Dendritic cell treated with granulocyte-macrophage colony-stimulating factor and Interleukin-4, amounts not matched to agents 40 ng/mL and 50 ng/mL, for 4 days (primary cell): ENCODE measurements around the gene MPRIP.

Experiments
- H3K27ac Mint-ChIP-seq: one replicate; pipeline ENCODE4 v1.8.0; 2022; ENCODE audit warnings: mild to moderate bottlenecking, mixed read lengths
- H3K27me3 Mint-ChIP-seq: one replicate; pipeline ENCODE4 v1.8.0; 2022; ENCODE audit warnings: mild to moderate bottlenecking, mixed read lengths
- H3K36me3 Mint-ChIP-seq: one replicate; pipeline ENCODE4 v1.8.0; 2022; ENCODE audit warnings: low read depth, mixed read lengths
- H3K4me1 Mint-ChIP-seq: one replicate; pipeline ENCODE4 v1.8.0; 2022; ENCODE audit warnings: low read depth, mixed read lengths
- H3K4me3 Mint-ChIP-seq: one replicate; pipeline ENCODE4 v1.8.0; 2022; ENCODE audit warnings: mild to moderate bottlenecking, moderate library complexity, mixed read lengths
- H3K9me3 Mint-ChIP-seq: one replicate; pipeline ENCODE4 v1.8.0; 2022; ENCODE audit warnings: mixed read lengths
- intact Hi-C: fragments of 100-400 bp; cut with micrococcal nuclease; formaldehyde crosslinking; loops from one replicate; pipeline ENCODE4 v1.15.0; 2022

The MPRIP gene

DNA sequence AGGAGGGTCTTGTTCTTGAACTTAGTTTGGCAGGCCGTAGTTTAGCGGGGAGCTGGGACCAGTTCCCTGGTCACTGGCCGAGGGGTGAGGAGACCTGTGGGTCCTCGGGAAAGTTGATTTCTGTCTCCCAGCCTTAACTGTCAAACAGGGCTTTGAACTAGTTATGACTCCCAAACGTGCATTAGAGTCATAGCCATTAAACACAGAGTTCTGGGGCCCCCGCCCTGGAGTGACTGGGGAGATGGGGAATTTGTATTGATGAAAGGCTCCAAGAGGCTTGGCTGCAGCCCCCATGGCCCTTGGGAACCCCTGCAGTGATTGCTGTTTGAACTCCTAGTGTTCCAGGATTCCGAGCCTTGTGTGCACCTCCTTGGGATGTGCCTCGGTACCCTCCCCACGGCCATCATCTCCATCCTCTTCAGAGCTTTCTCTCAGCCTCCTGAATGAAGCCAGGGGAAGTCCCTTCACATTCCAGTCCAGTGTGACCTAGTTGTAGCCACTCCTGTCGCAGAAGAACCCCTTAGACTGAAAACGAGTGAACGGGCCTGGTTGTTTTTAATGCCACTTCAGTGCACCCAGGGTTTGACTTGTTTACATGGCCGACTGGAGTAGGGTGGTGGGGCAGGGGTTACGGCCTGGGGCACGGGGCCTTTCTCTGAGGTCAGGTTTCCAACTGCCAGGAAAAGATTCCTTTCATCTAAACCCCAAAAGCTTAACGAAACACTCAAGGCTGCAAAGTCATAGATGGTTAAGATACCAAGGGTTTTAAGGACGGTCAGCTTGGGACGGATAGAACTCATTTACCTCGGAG is 1.4 kb downstream of the MPRIP start:
- H3K9me3 Mint-ChIP-seq, result no peaks in the 10 kb centered on the region
- intact Hi-C loops, result no loop called here
- H3K27me3 Mint-ChIP-seq, result peaks cover 37% of the 10 kb centered on the region
- peaks cover 59% of the 10 kb centered on the region for H3K4me1 Mint-ChIP-seq
- H3K36me3 Mint-ChIP-seq, result no peaks in the 10 kb centered on the region
- H3K27ac Mint-ChIP-seq, result peak overlapping the region; percentile 70
- peak overlapping the region; percentile 79 for H3K4me3 Mint-ChIP-seq

DNA sequence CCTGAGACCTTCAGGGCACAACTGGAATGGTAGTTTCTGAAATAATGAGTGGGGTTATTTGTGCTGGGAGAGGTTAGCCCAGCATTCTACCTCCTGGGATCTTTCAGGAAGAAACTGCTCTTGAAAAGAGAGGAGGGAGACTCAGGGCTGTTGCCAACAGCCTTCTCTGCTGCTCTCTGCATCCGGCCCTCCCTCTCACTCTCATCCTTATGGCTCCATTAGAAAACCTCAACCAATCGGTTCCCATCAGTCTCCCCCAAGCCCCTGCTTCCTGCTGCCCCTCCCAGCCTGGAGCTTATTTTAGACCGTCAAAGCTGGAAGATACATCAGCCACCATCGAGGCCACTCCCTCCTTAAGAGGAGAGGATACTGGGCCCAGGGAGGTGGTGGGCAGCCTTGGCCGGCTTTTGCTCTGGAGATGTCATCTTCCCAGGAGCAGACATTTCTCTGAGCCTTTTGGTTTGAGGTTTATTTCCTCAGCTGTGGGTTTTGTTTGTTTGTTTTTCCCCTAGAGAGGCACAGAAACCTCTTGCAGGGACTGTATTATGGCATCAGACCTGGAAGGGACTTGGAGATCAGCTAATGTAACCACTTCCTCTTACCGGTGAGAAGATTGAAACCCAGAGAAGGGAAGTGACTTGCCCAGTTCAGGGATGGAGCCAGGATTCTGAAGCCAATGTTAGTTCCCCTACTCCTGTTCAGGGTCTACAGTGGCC is 2.7 kb downstream of the MPRIP start:
- no peaks in the 10 kb centered on the region for H3K36me3 Mint-ChIP-seq
- peak overlapping the region; percentile 14 for H3K27ac Mint-ChIP-seq
- peaks cover 59% of the 10 kb centered on the region for H3K4me1 Mint-ChIP-seq
- intact Hi-C loops, result no loop called here
- H3K9me3 Mint-ChIP-seq, result no peaks in the 10 kb centered on the region
- peak overlapping the region; percentile 21 for H3K4me3 Mint-ChIP-seq
- peaks cover 30% of the 10 kb centered on the region for H3K27me3 Mint-ChIP-seq

DNA sequence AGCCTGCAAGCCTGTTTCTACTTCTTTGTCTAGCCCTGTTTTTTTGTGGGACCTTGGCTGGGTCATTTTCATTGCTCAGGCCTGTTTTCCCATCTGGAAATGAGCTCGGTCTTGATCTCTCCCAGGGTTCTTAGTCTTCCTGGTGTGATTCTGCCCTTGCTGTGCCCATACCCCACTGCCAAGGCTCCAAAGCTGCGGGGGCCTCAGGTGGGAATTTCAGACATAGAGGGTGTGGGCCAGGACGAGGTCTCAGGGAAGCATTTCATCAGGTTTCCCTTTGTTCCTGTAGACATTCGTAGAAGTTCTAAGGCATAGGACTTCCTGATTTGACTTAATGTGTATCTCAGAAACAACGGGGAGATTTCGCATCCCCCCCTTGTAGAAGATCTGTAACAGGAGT is 5.8 kb downstream of the MPRIP start:
- no peak overlapping the region for H3K4me3 Mint-ChIP-seq
- no peaks in the 10 kb centered on the region for H3K36me3 Mint-ChIP-seq
- no peak overlapping the region for H3K27ac Mint-ChIP-seq
- H3K4me1 Mint-ChIP-seq, result peaks cover 75% of the 10 kb centered on the region
- no peaks in the 10 kb centered on the region for H3K9me3 Mint-ChIP-seq
- H3K27me3 Mint-ChIP-seq, result peaks cover 25% of the 10 kb centered on the region
- intact Hi-C loops, result no loop called here

DNA sequence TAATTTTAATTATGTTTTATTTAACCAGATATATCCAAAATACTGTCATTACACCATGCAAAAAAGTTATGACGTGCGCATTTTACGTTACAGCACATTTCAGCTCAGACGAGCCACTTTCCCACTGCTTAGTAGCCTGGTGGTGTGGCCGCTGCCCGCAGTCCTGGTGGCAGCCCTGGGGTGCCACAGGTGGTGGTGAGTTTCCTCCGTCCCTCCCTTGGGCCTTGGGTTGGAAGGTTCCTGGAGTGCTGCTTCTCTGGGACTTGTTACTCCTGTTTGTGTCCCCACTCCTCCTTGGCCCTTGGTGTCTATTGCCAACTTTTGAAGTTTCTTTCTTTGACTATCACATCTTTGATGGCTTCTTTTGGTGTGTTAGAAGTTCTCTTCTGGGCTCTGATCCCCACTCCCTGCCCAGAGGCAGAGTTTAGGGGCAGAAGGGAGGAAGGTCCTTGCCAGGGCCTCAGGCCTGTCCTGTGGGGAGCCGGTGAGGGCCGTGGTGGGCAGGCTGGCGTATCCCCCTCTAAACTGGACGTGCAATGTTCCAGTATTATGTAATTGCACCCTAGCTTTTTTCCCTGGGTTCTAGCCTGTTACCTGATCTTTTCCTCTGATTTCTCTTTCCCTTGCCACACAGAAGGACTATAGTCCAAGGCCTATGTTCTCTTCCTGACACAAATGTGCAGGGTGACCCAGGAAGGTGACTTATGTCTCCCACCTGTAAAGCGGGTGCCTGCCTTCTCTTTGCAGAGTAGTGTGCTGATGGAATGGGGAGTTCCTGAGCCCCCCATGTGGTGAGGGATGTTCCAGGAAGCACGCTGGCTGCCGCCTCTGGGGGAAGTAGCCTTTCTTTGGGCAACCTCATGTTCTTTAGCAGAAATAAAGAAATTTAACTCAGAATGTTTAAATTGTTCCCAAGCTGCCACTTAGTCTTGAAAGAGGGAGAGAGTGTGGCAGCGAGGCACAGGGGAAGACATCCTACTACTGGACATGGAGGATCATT is 8.4 kb downstream of the MPRIP start:
- intact Hi-C loops, result no loop called here
- Mint-ChIP-seq H3K4me1 (peaks cover 72% of the 10 kb centered on the region), H3K27ac (peak overlapping the region; percentile 30), H3K36me3 (no peaks in the 10 kb centered on the region), H3K27me3 (peaks cover 16% of the 10 kb centered on the region), H3K4me3 (no peak overlapping the region), H3K9me3 (no peaks in the 10 kb centered on the region)

DNA sequence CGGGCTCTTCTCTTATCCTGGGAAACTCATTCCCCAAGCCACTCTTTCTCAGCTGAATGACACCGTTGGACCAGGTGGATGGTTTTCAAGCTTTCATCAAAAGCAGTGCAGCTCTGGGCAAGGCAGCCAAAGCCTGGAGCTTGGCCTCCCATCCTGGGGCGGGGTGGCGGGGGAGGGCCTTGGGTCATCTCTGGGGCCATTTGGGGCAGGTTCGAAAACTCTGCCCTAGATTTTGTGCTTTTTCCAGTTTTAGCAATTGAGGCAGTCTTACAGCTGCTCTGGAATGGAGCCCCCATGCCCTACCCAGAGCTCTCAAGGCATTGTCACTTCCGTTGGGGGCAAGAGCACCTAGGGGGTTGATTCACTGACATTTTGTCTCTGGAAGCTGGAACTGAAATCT is 9.1 kb downstream of the MPRIP start:
- no peaks in the 10 kb centered on the region for H3K36me3 Mint-ChIP-seq

DNA sequence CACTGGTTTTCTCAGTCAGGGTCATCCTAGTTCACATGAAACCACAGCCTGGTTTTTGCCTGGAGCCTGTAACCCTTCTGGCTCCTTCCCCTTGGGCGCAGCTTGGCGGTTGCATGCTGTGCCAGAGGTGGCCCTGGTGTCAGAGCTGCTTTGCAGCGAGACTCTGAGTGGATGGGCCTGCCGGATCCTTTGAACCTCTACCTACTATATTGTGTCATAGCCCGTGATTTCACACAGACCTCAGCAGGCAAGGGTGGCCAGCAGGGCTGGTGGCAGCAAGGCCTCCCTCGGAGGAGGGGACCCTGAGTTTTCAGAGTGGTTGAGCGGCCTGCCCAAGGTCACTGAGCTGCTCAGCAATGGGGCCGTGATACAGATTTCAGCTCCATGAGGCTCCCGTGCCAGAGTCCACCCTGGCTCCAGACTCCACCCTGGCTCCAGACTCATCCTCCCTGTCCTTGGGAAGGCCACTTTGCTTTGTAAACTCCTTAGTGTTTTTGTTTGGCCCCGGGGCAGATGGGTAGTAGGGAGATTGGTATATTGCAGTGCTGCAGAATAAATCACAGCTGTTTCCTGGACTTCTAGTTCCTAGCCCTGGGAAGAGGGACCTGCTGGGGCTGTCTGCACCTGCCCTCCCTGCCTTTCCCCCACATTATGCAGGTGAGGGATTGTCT is 9.7 kb downstream of the MPRIP start:
- no peak overlapping the region for H3K4me3 Mint-ChIP-seq
- H3K4me1 Mint-ChIP-seq, result peaks cover 78% of the 10 kb centered on the region
- intact Hi-C loops, result no loop called here
- no peaks in the 10 kb centered on the region for H3K36me3 Mint-ChIP-seq
- peaks cover 16% of the 10 kb centered on the region for H3K27me3 Mint-ChIP-seq
- peak overlapping the region; percentile 68 for H3K27ac Mint-ChIP-seq
- no peaks in the 10 kb centered on the region for H3K9me3 Mint-ChIP-seq

More for the DNA sequence above, 9.1 kb downstream of the MPRIP start:
- H3K9me3 Mint-ChIP-seq, result no peaks in the 10 kb centered on the region
- peaks cover 73% of the 10 kb centered on the region for H3K4me1 Mint-ChIP-seq
- peaks cover 16% of the 10 kb centered on the region for H3K27me3 Mint-ChIP-seq
- H3K27ac Mint-ChIP-seq, result peak overlapping the region; percentile 68
- no peak overlapping the region for H3K4me3 Mint-ChIP-seq
- intact Hi-C loops, result no loop called here

DNA sequence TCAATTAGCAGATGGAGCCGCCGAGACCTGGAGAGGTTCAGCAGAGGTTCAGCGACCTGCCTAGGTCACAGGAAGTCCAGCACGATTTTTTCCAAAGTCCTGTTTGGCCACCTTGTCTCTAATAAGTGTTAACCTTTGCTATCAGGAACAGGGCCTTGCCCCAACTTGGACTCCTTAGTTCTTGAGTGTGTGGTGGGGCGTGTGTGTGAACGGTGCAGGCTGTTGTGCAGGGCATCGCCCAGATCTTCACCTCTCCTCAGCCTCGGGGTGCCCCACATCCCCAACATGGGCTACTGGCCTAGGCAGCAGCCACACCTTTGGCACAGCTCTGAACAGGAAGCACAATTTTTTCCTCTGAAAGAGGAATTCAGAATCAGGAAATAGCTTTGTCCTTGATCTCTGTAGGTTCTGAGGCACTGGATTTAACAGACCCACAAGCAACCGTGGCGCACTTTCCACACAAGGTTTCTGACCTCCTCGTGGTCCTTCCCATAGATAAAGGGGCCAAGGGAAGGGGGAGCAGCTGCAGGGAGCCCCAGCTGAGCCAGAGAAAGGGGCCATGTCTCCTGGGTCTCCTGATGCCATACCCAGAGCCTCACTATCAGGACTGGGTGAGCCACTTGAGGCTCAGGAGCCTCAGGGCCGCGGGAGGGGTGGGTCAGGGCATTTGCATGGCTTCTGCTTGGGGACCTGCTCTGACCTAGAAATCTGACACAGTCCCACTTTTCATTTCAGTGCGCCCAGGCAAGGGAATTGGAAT is 10.4 kb downstream of the MPRIP start:
- Mint-ChIP-seq H3K4me3 (peak overlapping the region; percentile 60), H3K9me3 (no peaks in the 10 kb centered on the region), H3K27ac (peak overlapping the region; percentile 68), H3K36me3 (peaks cover under 1% of the 10 kb centered on the region), H3K27me3 (peaks cover 13% of the 10 kb centered on the region), H3K4me1 (peaks cover 78% of the 10 kb centered on the region)
- intact Hi-C loops, result no loop called here

DNA sequence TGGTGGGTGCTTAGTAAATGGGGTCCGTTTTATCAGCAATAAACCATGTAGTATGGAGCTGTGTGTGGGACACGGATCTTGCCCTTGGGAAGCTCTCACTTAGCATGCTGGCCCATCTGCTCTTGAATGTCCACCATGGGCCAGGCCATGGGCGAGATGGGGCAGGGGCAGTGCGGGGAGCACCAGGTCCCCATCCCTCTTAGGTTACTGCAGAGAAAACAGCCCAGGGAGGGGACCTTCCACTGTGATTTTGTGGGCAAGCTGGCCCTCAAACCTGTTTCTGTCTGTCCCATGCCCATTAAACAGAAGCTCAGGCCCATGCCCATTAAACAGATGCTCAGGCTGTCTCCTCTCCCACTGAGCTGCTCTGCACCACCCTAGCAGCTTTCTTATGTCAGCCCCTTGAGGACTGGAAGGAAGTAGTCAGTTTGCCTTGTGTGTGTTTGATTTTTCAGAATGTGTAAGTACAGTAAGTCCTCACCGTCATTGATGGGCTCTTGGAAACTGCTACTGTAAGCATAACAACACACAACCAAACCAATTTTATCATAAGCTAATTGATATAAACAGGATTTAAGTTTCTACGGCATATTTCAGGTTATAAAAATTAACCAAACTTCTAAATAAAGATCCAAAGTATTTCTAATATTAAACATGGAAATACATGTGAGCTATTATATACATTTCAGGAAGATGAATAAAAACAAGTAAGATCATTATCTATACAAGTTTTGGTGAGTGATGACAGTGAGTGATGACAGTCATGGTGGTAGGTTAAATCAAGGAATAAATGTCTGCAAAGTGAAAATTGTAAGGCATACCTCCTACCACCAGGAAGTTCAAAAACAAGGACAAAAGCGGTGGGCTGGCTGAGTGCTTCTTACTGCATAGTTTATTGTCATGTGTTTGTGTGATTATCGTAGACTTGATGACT is 11.5 kb downstream of the MPRIP start:
- Mint-ChIP-seq H3K4me1 (peaks cover 72% of the 10 kb centered on the region), H3K4me3 (no peak overlapping the region), H3K36me3 (peaks cover 11% of the 10 kb centered on the region)

DNA sequence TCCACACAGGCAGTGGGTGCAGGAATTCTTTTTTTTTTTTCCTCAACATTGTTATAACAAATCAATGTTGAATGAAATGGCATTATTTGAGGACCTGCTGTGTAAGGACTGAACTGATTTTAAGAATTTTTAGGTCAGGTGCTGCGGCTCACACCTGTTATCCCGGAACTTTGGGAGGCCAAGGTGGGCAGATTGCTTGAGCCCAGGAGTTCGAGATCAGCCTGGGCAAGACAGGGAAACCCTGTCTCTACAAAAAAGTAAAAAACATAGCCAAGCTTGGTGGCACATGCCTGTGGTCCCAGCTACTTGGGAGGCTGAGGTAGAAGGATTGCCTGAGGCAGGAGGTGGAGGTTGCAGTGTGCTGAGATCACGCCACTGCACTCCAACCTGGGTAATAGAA is 12.4 kb downstream of the MPRIP start:
- H3K27me3 Mint-ChIP-seq, result peaks cover 8% of the 10 kb centered on the region
- H3K36me3 Mint-ChIP-seq, result peaks cover 13% of the 10 kb centered on the region
- intact Hi-C loops, result no loop called here
- H3K27ac Mint-ChIP-seq, result no peak overlapping the region
- H3K4me1 Mint-ChIP-seq, result peaks cover 76% of the 10 kb centered on the region
- H3K9me3 Mint-ChIP-seq, result no peaks in the 10 kb centered on the region
- H3K4me3 Mint-ChIP-seq, result no peak overlapping the region

More for the DNA sequence above, 11.5 kb downstream of the MPRIP start:
- no peaks in the 10 kb centered on the region for H3K9me3 Mint-ChIP-seq
- H3K27me3 Mint-ChIP-seq, result peaks cover 8% of the 10 kb centered on the region
- intact Hi-C loops, result no loop called here
- H3K27ac Mint-ChIP-seq, result peak overlapping the region; percentile 68

DNA sequence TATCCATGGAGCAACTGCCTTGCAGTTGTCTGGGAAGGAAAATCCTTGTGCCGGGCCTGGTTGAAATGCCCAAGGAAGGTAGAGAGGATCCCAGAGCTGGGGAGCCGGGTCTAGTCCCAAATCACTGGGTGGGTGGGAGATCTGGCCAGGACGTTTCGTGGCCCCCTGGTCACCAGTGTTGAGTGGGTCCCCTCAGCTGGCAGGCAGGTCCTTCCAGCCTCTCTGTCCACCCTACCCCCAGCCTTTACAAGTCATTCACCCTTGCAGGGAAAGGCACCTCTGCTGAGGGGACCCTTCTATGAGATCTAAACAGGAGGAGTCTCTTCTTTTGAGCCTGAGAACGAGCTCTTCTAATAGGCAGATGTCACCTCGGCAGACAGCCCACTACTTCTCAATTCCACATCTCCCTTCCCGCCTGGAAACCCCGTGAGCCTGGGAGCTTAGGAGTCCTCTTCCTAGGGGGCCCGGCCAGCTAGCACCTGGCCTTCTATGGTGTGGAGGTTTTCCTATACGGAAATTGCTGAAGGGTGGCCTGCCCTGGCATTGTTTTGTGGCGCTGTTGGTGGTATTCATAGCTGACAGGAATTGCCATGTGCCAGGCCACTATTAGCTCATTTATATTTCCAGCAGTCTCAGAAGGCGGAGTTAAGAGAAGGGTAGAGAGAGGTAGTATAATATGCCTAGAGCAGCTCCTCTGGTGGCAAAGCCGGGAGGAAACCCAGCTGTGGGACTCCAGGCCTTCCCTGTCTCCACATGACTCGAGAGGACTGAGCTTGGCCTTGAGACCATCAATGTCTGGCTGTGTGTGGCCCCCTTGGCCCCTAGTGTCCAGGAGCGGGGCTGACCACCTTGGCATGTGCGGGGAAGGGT is 13.3 kb downstream of the MPRIP start:
- intact Hi-C loops, result no loop called here
- H3K27ac Mint-ChIP-seq, result peak overlapping the region; percentile 24

DNA sequence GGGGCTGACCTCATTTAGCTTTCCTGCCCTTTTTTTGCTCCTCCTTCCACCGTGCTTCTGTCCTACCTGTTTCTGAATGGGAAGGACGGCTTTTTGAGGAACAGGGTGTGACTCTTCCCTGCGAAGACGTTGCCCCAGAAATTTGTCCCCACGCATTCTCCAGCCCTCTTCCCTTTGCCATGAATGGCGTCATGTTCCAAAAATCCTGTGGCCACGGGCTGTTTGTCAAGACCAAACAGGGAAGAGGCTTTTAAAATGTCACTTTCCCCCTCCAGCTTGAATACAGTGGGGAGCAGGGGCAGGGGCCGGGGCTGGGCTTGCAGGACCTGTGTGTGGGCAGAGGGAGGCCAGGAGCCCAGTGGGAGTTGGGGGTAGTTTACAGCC is 13.9 kb downstream of the MPRIP start:
- Mint-ChIP-seq H3K27ac (peak overlapping the region; percentile 24), H3K4me3 (no peak overlapping the region), H3K9me3 (no peaks in the 10 kb centered on the region), H3K36me3 (peaks cover 13% of the 10 kb centered on the region), H3K27me3 (peaks cover 1% of the 10 kb centered on the region), H3K4me1 (peaks cover 77% of the 10 kb centered on the region)
- intact Hi-C loops, result no loop called here

More for the DNA sequence above, 13.3 kb downstream of the MPRIP start:
- H3K9me3 Mint-ChIP-seq, result no peaks in the 10 kb centered on the region
- peaks cover 81% of the 10 kb centered on the region for H3K4me1 Mint-ChIP-seq
- peaks cover 5% of the 10 kb centered on the region for H3K27me3 Mint-ChIP-seq
- H3K36me3 Mint-ChIP-seq, result peaks cover 13% of the 10 kb centered on the region
- H3K4me3 Mint-ChIP-seq, result no peak overlapping the region
